Parathyroid adenoma (tissue), 2 donors: Measurements from ENCODE around the gene CFAP69.

Experiments
- H2AFZ ChIP-seq: fragments of 300-600 bp; sonication (generic); one replicate; pipeline ENCODE4 v1.7.0; 2017; ENCODE audit warnings: antibody characterized with exemption, mild to moderate bottlenecking
- H3K27ac ChIP-seq: fragments of 300-600 bp; sonication (generic); one replicate; pipeline ENCODE4 v1.7.0; 2017
- H3K27me3 ChIP-seq: fragments of 300-600 bp; sonication (generic); one replicate; pipeline ENCODE4 v1.7.0; 2017; ENCODE audit warnings: low read length; ENCODE audit not compliant: control insufficient read depth, insufficient read depth
- H3K36me3 ChIP-seq: fragments of 300-600 bp; sonication (generic); one replicate; pipeline ENCODE4 v1.7.0; 2017; ENCODE audit warnings: low read length; ENCODE audit not compliant: control insufficient read depth, insufficient read depth
- H3K4me1 ChIP-seq: fragments of 300-600 bp; sonication (generic); one replicate; pipeline ENCODE4 v1.7.0; 2017; ENCODE audit warnings: control low read depth
- H3K4me2 ChIP-seq: fragments of 300-600 bp; sonication (generic); one replicate; pipeline ENCODE4 v1.7.0; 2017; ENCODE audit warnings: low read length
- H3K4me3 ChIP-seq: fragments of 300-600 bp; sonication (generic); one replicate; pipeline ENCODE4 v1.7.0; 2017; ENCODE audit warnings: low read depth, low read length
- H3K79me2 ChIP-seq: fragments of 300-600 bp; sonication (generic); one replicate; pipeline ENCODE4 v1.7.0; 2017; ENCODE audit warnings: control low read depth
- H3K9ac ChIP-seq: fragments of 300-600 bp; sonication (generic); one replicate; pipeline ENCODE4 v1.7.0; 2017; ENCODE audit warnings: mild to moderate bottlenecking
- H3K9me3 ChIP-seq: fragments of 300-600 bp; sonication (generic); one replicate; pipeline ENCODE4 v1.7.0; 2017; ENCODE audit warnings: low read length; ENCODE audit not compliant: control insufficient read depth
- TF ChIP-seq, protein P1 (sequence below): fragments of 300-600 bp; sonication (generic); IDR thresholded peaks from one replicate; pipeline ENCODE4 v1.7.0; 2017; ENCODE audit warnings: antibody characterized with exemption, mild to moderate bottlenecking
- donor health status: primary hyperparathyroidism.

CFAP69 gene

GRCh38 chr7:90230834-90231233, 14.1 kb upstream of the CFAP69 start:
- Histone ChIP-seq H3K79me2 (no peaks in the 10 kb centered on the region), H2AFZ (no peak overlapping the region), H3K4me1 (no peaks in the 10 kb centered on the region), H3K27ac (no peak overlapping the region), H3K36me3 (no peaks in the 10 kb centered on the region), H3K9me3 (no peaks in the 10 kb centered on the region), H3K27me3 (no peaks in the 10 kb centered on the region), H3K4me3 (no peak overlapping the region), H3K9ac (no peak overlapping the region), H3K4me2 (no peak overlapping the region)
- TF ChIP-seq, protein P1, sequence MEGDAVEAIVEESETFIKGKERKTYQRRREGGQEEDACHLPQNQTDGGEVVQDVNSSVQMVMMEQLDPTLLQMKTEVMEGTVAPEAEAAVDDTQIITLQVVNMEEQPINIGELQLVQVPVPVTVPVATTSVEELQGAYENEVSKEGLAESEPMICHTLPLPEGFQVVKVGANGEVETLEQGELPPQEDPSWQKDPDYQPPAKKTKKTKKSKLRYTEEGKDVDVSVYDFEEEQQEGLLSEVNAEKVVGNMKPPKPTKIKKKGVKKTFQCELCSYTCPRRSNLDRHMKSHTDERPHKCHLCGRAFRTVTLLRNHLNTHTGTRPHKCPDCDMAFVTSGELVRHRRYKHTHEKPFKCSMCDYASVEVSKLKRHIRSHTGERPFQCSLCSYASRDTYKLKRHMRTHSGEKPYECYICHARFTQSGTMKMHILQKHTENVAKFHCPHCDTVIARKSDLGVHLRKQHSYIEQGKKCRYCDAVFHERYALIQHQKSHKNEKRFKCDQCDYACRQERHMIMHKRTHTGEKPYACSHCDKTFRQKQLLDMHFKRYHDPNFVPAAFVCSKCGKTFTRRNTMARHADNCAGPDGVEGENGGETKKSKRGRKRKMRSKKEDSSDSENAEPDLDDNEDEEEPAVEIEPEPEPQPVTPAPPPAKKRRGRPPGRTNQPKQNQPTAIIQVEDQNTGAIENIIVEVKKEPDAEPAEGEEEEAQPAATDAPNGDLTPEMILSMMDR = no peak

GRCh38 chr7:90231304-90231703, 13.7 kb upstream of the CFAP69 start:
- Histone ChIP-seq H2AFZ (no peak overlapping the region), H3K79me2 (no peaks in the 10 kb centered on the region), H3K36me3 (no peaks in the 10 kb centered on the region), H3K27ac (no peak overlapping the region), H3K9me3 (no peaks in the 10 kb centered on the region), H3K4me2 (no peak overlapping the region), H3K4me1 (no peaks in the 10 kb centered on the region), H3K27me3 (no peaks in the 10 kb centered on the region), H3K4me3 (no peak overlapping the region), H3K9ac (no peak overlapping the region)
- TF ChIP-seq, protein P1 = no peak

DNA sequence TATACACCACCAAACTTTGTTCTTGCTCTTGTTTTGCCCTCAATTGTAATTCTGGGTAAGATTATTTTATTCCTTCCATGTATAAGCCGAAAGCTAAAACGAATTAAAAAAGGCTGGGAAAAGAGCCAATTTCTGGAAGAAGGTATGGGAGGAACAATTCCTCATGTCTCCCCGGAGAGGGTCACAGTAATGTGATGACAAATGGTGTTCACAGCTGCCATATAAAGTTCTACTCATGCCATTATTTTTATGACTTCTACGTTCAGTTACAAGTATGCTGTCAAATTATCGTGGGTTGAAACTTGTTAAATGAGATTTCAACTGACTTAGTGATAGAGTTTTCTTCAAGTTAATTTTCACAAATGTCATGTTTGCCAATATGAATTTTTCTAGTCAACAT, 12.5 kb upstream of the CFAP69 start:
- Histone ChIP-seq H3K4me3 (no peak overlapping the region), H3K79me2 (no peaks in the 10 kb centered on the region), H3K36me3 (no peaks in the 10 kb centered on the region), H3K4me1 (no peaks in the 10 kb centered on the region), H3K9ac (no peak overlapping the region), H3K27me3 (no peaks in the 10 kb centered on the region), H2AFZ (no peak overlapping the region), H3K27ac (no peak overlapping the region), H3K4me2 (no peak overlapping the region), H3K9me3 (no peaks in the 10 kb centered on the region)
- TF ChIP-seq, protein P1 = no peak

DNA sequence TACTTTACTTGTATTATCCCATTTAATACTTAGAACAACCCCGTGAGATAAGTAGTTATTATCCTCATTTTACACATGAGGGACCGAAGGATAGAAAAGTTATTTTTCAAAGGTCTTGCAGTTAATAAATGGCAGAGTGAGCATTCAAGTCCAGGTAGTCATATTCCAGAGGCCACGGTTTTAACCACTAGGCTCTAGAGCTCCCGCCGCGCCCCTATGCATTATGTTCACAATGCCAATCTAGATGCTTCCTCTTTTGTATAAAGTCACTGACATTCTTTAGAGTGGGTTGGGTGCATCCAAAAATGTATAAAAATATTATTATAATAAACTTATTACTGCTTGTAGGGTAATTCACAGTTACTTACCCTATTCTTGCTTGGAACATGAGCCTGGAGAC, 11.4 kb upstream of the CFAP69 start:
- Histone ChIP-seq H3K4me2 (no peak overlapping the region), H3K79me2 (no peaks in the 10 kb centered on the region), H3K27ac (no peak overlapping the region), H3K36me3 (no peaks in the 10 kb centered on the region), H3K4me1 (no peaks in the 10 kb centered on the region), H3K27me3 (no peaks in the 10 kb centered on the region), H2AFZ (no peak overlapping the region), H3K9ac (no peak overlapping the region), H3K4me3 (no peak overlapping the region), H3K9me3 (no peaks in the 10 kb centered on the region)
- TF ChIP-seq, protein P1 = no peak

GRCh38 chr7:90236721-90237289, 8.2 kb upstream of the CFAP69 start:
- H3K4me2 ChIP-seq = no peak overlapping the region
- H3K27ac ChIP-seq = no peak overlapping the region
- no peak overlapping the region for H3K4me3 ChIP-seq
- TF ChIP-seq, protein P1 = no peak
- no peaks in the 10 kb centered on the region for H3K4me1 ChIP-seq
- no peak overlapping the region for H2AFZ ChIP-seq
- H3K9ac ChIP-seq = no peak overlapping the region
- H3K36me3 ChIP-seq = no peaks in the 10 kb centered on the region
- no peaks in the 10 kb centered on the region for H3K79me2 ChIP-seq
- H3K27me3 ChIP-seq = no peaks in the 10 kb centered on the region
- H3K9me3 ChIP-seq = no peaks in the 10 kb centered on the region
